HG03196 (cell line): ENCODE data around the gene NPAS3.

Experiments used
- ATAC-seq: cut with Tn5 transposase; IDR thresholded peaks from one replicate; pipeline ENCODE4 v1.9.1; 2021; ENCODE audit not compliant: unreplicated experiment

The NPAS3 gene

DNA sequence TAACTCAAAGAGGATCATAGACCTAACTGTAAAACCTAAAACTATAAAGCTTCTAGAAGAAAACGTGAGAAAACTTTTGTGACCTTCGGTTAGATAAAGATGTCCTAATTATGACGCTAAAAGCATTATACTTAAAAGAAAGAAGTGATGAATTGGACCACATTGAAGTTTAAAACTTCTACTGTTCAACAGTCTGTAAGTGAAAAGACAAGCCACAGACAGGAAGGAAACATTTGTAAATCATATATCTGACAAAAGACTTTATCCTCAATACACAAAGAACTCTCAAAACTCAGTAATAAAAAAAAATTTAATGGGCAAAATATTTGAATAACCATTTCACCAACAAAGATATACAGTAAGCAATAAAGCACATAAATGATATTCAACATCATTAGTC, 667.9 kb downstream of the NPAS3 start:
- ATAC-seq = no peak

DNA sequence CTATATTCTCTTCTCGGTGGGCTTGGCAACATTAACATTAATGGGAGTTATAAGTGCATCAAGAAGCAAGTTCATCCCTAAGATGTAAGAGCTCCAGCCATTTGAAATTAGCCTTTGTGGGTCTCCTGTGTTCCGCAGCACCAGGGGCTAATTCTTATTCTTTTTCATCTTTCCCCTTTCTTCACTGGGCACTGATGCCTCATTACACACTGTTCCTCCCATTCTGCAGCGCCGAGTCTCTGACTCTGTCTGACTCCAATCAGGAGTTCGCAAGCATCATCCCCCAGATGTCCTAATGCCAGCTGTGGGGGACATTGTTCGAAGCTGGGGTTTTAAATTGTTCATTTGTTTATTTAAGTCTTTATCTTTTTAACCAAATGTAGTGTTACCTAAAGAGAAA, 670.9 kb downstream of the NPAS3 start:
- no peak for ATAC-seq

DNA sequence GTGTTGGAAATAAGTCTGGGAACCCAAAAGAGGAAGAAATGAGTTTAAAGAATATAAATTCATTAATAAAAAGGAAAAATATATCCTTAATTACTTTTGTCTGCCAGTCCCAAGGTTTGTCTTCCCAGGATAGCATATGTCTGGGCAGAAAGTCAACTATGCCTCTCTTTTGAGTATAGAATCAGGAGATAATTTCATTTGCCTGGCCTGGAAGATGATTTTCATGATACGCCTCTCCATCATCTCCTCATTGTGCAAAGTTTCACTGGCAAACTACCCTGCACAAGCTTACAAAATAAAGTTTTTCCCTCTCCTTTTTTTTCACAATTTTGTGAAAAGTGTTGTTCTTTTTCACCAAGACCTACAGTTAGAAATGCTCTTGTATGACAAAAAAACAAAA, 671.4 kb downstream of the NPAS3 start:
- ATAC-seq = no peak

DNA sequence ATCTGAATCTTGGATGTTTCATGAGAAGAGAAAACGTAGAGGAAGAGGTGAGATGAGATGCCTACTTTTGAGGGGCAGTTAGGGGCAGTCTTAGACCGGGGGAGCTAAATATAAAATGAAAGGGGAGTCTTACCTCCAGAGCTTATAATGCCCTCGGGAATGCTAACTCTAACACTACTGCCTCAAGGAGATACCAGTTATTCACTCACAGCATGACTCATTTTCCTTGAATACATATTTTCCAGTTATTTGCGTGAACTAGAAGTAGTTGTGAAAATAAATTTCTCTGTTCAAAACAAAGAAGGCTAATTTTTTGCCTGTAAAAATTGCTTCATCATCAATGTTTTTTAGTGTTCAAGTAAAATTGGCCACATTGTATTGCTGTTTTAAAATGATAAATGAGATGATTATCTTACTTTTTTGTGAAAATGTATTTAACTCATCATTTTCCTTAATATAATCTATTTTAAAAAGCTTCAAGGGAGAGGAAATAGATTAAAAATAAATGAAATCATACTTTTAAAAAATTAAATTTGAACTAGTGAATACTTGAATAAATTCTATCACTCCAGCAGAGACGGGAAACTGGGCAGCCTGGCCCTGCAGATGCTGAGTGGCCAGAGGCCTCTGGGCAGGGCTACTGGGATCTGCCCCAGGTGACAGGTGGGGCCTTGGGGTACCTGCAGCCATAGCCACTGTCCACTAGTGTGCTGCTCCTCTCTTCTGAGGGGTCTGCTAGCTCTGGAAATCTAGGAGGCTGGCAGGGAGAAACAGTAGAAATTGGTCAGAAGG, 672.9 kb downstream of the NPAS3 start:
- ATAC-seq = no peak

DNA sequence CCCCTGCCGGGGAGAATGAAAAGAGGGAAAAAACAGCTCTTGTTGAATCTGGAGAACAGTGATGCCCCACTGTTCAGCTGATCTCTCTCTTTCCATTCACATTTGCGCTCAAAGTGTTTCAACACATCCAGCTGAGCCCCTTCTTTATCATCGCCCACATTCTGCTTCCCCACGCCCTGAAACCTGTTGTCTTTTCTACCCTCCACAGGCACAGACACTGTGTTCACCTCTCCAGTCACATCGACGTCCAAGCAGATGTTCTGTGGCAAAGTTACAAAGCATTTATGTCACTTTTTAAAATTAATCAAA, 673.5 kb downstream of the NPAS3 start:
- no peak for ATAC-seq

DNA sequence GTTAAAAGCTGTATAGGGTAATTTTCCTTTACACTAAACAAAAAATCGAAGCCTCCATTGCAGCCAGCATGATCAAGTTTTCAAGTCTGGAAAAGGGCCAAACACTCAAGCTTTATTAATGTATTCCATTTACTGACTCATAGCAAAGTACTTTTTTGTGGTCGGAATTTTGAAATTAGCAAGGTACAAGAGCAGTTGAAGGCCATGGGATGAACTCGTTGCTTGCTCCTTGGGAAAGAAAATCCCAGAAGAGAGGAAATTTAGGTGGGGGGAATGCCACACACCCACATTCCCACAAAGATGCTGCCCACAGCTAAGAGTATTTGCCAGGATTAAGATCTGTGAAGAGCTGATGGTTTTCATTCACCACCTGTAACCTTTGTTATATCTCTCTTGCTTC, 678.5 kb downstream of the NPAS3 start:
- no peak for ATAC-seq

DNA sequence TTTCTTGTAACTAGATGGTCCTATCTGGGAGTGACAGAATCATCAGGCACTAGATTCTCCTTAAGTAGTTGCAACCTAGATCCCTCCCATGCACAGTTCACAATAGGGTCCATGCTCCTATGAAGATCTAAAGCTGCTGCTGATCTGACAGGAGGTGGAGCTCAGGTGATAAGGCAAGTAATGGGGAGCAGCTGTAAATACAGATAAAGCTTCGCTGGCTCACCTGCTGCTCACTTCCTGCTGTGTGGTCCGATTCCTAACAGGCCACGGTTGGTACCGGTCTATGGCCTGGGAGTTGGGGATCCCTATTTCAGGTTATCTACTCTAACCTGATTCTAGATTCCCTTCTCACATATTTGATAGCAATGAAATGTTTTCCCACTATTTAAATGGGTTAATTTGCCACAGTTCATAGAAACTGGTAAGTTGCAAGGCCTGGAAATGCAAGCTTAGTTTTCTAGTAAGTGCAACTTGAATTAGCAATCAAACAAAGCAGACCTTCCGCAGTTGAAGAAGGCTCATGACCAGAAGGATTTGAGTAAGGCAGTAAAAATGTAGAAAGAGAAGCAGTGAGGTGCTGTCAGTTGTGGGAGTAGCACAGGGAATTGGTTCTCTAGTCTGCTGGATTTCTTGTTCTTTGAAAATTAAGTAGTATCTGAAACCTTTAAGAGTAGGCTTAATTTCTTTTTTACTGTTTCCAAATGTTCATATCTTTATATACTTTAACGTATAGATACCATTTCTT, 679.9 kb downstream of the NPAS3 start:
- ATAC-seq = no peak

DNA sequence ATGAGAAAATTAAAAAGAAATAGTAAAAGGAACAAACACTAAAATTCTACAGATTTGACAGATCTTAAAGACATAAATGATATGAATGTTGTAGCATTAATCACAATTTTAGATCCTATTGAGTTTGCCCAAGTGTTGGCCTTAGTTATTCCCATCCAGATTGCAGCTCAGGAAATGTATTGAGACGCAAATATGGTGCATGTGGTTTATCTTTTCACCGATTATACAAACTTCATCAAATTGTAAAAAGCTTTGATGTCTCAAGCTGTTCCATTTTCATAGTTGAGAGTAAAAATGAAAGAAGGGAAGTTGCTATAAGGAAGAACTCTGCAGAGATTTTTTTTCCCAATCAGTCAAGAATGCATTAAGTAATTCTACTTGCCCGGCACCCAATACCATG, 683.8 kb downstream of the NPAS3 start:
- no peak for ATAC-seq

DNA sequence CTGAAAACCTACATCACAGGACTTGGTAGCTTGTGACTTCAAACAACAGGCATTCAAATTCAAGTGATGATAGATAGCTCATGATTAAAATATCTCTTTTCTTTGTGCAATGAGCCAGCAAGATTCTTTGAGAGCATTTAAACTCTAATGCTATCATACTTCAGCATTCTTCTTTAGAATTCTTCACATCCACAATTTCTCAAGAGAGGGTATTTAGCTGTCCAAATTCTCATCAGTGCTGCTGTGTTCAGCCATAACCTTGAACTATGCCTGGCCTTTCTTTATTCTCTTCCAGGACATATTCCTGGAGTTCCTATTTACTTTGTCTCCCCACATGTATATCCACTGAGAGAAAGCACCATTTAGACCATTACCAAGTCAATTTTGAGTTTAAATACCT, 691.1 kb downstream of the NPAS3 start:
- no peak for ATAC-seq

DNA sequence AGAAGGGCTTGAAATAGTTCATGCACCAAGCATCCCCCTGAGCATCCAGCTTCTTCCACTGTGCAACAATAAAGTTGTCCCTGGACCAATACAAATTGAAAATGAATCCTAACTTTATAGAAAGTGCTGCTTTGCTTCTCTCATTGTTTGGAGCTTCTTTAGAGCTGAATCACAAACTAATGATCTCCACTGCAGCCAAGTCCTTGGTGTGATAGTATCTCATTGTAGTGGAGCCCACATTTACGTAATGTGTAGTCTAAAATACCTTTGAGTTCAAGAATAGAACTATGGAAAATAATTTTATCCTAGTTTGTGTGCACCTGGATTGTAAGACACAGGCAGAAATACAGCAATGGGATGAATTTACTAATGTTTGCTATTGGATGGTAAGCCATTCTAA, 692.3 kb downstream of the NPAS3 start:
- ATAC-seq = no peak

DNA sequence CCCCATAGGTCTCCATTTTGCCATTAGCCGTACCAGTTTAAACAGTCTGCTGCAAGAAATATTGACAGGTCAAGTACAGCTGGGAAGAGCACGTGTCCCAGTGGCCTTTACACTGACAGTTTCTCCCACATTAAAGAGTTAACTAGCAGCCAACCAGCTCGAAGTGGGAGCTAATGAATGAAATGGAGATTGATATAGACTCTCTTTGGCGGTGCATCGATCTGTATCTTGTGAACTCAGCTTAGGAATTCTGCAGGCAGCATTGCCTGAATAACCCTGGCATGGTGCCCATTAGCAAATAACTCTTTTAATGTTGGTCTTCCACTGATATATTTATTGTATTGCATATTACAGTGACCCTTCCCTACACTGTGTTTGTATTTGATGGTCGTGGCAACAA, 692.8 kb downstream of the NPAS3 start:
- ATAC-seq = no peak

DNA sequence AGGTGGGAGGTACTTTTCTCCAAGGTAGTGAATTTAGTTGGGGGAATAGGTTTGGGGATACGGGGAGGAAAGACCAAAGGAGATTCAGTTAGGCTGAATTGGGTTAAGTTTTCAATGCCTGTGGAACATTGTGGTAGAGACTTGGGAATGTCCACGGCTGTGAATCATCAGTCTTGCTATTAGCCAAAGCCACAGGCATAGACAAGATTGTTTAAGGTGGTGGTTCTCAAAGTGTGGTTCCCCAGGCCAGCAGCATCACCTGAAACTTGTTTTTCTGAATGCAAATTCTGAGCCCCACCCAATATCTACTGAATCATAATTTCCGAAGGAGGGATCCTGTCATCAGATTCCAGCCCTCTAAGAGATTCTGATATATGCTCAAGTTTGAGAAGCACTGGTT, 696.0 kb downstream of the NPAS3 start:
- no peak for ATAC-seq

DNA sequence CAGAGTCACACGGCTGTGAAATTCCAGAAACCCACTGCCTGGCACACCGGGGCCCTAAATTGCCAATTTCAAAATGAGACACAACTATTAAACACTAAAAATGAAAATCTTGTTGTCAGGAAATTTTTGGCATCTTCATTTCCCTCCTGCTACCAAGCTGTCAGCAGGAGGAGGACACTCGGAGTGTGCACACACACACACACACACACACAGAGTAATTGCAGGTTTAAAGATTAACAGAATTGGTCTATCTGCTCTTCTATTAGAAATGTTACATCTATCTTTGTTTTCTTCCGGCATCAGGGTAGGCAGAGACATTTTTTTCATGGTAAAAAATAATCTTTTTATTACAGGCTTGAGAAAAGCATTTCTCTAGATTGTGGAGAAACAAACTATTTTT, 698.0 kb downstream of the NPAS3 start:
- no peak for ATAC-seq

DNA sequence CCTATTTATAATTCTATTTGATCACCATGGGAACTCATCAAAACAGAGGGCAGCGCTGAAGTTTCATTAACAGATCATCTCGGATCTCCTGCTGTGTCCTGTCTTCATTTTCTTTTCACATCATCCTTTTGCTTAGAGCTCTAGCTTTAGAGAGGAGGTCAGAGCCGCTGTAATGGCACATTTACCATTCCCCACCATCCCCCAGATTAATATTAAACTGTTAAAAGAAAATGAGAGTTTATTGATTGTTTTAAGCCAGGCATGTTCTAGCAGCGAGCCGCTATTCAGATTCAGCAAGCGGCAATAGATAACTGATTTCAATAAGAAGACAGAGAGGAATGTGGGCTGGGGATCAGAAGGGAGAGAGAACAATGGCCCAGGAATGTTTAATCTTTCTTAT, 703.4 kb downstream of the NPAS3 start:
- no peak for ATAC-seq

DNA sequence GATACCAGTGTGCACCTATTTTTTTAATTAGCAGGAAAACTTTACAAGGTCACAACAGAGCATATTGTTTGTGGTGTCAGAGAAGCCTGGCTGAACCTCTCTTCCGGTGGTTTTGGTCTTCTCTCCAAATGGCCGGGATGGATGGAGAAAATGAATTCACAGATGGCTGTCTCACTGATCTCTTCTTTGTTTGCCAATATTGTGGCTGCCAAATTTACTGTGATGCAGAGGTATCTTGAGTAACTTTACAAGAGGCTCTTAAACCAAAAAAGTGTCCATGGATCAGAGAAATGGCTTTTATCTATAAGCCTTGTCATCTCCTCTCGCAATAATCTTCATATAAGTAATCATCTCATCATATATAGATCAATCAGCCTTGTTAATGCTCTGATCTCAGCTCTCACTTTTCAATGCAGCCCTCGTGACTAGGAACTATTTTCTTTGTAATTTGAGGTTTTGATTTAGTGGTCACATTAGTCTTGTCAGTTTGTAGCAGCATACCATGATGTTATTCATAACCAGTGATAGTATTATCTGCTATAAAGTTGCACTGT, 704.1 kb downstream of the NPAS3 start:
- ATAC-seq = no peak

DNA sequence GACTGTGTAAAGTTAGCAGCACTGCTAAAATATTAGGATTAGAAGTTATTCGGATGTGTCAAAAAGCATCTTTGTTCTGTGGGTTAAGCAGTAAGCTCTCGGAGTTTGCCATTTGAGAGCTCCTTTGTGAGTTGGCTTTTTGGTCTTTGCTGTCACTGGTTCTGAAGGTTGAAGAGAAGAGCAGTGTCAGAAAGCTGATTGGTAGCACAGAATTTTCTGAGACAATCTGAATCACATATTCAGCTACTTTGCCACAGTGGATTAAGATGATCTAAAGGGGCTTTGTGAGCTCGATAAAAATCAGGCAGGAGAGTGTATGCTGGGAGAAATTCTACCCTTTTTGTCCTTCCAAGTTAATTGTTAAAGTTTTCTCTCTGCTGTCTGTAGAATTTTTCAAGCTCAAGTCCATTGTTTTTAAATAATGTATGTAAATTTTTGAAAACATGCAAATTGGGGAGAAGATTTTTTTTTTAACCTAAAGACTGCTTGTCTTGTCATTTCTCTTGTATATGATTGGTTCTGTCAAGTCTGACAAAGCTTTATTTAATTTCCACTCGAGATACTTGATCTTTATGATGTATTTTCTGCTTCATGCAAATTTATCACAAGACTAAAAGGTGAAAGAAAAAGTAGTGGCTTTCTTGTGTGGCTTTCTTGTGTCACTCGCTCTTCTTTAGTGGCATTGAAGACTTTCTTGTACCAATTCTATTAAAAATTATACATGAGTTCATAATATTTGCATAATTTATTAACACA, 704.9 kb downstream of the NPAS3 start:
- ATAC-seq = no peak

DNA sequence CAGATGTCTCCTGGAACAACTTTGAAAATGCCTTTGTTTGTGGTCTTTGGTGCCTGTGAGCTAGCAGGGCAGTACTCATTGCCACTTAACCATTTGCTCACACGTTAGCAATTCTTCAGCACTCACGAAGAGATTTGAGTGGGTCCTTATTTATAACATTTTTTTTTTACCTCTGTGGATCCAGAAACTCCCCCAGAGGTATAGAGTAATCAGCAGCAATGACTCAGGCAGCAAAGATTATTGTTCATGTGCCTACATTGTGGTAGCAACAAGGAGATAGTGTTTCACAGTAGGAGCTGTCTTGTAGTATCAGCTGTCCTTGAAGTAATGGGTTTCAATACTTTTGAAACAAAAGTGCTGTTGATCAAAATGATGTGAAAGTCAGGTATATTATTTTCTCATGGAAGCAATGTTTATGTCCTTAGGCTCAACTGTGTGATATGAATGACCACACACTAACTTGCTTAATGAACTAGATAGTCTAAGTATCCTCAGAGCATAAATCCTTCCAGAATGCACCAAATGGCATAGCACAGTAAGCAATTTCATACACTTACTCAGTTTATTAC, 708.1 kb downstream of the NPAS3 start:
- ATAC-seq = no peak

DNA sequence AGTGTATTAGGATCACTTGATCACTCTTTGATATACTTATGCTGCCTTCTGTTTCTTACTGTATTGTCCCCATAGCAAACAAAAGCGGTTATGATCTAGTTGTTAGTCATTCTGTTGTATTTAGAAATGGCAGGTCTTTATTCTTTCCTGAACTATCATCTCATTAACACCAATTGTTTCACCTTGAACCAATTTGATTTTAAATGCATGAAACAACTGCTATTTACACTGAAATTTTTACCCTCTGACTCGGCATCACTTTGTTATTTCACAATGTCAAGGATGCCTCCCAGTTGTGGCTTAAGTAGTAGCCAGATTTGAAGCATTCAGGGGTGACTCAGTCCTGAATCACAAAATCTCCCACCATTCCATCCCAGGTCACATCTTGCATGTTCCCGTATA, 708.7 kb downstream of the NPAS3 start:
- no peak for ATAC-seq

DNA sequence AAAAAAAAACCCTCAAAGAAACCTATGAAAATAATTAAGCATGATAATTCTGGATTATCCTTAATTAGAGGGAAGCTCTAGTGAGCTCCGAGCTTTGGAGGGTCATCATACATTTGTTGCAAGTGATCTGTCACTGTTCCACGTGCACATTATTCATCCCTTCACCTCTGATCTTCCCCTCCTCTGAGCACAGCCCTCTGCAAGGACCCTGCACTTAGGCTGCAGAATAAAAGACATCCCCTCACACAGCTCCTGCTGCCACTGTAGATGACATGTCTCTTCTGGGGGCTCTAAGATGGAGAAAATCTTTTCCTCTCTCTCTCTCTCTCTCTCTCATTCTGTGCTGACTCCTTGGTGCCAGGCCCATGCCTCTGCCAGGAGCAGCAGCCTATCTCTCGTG, 711.8 kb downstream of the NPAS3 start:
- ATAC-seq = no peak

DNA sequence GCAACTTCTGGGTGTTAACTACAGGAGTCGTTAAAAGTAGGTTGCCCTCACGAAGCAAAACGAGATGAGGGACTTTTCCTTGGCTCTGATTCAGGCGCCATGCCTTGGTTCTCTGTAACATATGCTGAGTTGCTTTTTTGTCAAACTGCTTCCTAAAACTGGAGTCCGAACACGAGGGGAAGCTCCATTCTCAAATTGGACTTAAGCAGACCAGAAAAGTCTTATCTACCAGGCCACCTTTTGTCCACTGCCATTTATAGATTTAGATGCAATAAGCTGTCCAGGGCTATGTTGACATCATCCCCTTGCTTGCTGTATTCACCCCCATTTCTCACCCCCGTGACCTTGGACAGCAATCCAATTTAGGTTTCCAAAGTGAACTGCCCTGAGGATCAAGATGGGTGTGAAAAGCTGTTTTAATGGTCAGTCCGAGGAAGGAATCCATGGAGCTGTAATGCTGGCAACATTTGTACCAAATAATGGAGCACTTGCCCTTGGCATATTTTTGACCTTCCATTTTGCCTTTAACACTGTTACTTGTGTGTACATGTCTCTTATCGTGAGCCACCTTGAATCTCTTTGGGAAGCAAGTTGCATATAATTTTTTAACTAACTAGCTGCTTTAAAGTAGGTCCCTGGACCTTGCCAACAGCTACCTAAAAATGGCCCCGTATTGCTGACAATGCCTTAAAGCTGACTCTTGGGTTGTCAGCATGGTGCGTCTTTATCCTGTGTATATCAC, 714.1 kb downstream of the NPAS3 start:
- no peak for ATAC-seq

DNA sequence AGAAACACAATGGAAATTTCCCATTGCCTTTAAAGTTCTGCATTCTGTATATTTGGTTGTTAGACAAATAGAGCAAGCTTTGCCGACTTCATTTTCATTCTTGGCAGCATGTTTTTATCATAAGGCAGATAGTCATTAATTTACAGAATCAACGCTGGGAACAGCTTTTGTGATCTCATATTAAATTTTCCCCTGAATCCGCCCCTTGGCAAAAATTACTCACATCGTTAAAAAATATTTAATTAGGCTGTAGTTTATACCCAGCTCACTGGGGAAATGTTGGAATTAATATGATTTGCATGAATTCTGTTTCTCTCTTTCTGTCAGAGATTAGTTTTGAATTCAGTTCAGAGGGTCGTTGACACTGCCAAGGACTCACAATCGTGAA, 714.6 kb downstream of the NPAS3 start:
- ATAC-seq = no peak
